Brain microvascular endothelial cell (primary cell): Measurements from ENCODE around the gene STAT3.
A peak's percentile ranks its signal among the peaks of the same experiment; 100 is the strongest.

Experiments used
- DNase-seq: peaks from one replicate; pipeline ENCODE4 v3.0.0-alpha.2; 2020
- H3K27ac ChIP-seq: fragments of 250-450 bp; sonication (Bioruptor Pico); 2 replicates; pipeline ENCODE4 v1.5.1; 2020; ENCODE audit warnings: mild to moderate bottlenecking, moderate library complexity
- H3K27me3 ChIP-seq: fragments of 250-450 bp; sonication (Bioruptor Pico); replicated peaks from 2 replicates; pipeline ENCODE4 v1.5.1; 2020; ENCODE audit warnings: mild to moderate bottlenecking
- H3K36me3 ChIP-seq: fragments of 250-450 bp; sonication (Bioruptor Pico); replicated peaks from 2 replicates; pipeline ENCODE4 v1.5.1; 2020; ENCODE audit warnings: mild to moderate bottlenecking
- H3K4me3 ChIP-seq: 2 replicates; pipeline ENCODE4 v1.5.1; 2011; ENCODE audit warnings: low read depth, mild to moderate bottlenecking, control low read depth, low read length, moderate library complexity
- CTCF ChIP-seq: IDR thresholded peaks from 2 replicates; pipeline ENCODE4 v1.5.1; 2011; ENCODE audit warnings: low read depth, mild to moderate bottlenecking, moderate library complexity, low read length, control low read depth, inconsistent platforms; ENCODE audit errors: missing control alignments
- in situ Hi-C: cut with HindIII; loops from 2 replicates; pipeline ENCODE4 v1.10.0; 2017; ENCODE audit warnings: low sequenced_read_pairs, low pct_ligation_motif_present

STAT3 gene

GRCh38 chr17:42347198-42347597, 41.0 kb downstream of the STAT3 start:
- Histone ChIP-seq H3K4me3 (no peak overlapping the region), H3K27me3 (no peaks in the 10 kb centered on the region), H3K36me3 (peaks cover 17% of the 10 kb centered on the region), H3K27ac (peak overlapping the region; percentile 34)
- peak; percentile 83 for DNase-seq
- TF ChIP-seq CTCF = no peak
- in situ Hi-C loops = no loop called here

GRCh38 chr17:42346481-42346880, 41.8 kb downstream of the STAT3 start:
- peak overlapping the region; percentile 7 for H3K27ac ChIP-seq
- no peak overlapping the region for H3K4me3 ChIP-seq
- peak; percentile 17 for DNase-seq
- TF ChIP-seq CTCF = no peak
- no peaks in the 10 kb centered on the region for H3K27me3 ChIP-seq
- in situ Hi-C loops = no loop called here
- peaks cover 23% of the 10 kb centered on the region for H3K36me3 ChIP-seq

GRCh38 chr17:42345396-42346073, 42.7 kb downstream of the STAT3 start:
- no peak for DNase-seq
- H3K36me3 ChIP-seq = peaks cover 32% of the 10 kb centered on the region
- no peak overlapping the region for H3K27ac ChIP-seq
- TF ChIP-seq CTCF = no peak
- H3K4me3 ChIP-seq = no peak overlapping the region
- H3K27me3 ChIP-seq = no peaks in the 10 kb centered on the region
- in situ Hi-C loops = no loop called here

GRCh38 chr17:42342242-42343008, 45.8 kb downstream of the STAT3 start:
- Histone ChIP-seq H3K4me3 (no peak overlapping the region), H3K27me3 (no peaks in the 10 kb centered on the region), H3K36me3 (peaks cover 43% of the 10 kb centered on the region), H3K27ac (no peak overlapping the region)
- peak; percentile 35 for DNase-seq
- TF ChIP-seq CTCF = no peak
- in situ Hi-C loops = no loop called here

- H3K36me3 ChIP-seq = peaks cover 47% of the 10 kb centered on the region
- H3K27ac ChIP-seq = no peak overlapping the region
- no peaks in the 10 kb centered on the region for H3K27me3 ChIP-seq
- no peak overlapping the region for H3K4me3 ChIP-seq
- no peak for TF ChIP-seq CTCF
- DNase-seq = no peak
- in situ Hi-C loops = no loop called here
These were observed 46.7 kb downstream of the STAT3 start for GRCh38 chr17:42341568-42341967.
